ENCODE results near the gene SPINK8.

DNA sequence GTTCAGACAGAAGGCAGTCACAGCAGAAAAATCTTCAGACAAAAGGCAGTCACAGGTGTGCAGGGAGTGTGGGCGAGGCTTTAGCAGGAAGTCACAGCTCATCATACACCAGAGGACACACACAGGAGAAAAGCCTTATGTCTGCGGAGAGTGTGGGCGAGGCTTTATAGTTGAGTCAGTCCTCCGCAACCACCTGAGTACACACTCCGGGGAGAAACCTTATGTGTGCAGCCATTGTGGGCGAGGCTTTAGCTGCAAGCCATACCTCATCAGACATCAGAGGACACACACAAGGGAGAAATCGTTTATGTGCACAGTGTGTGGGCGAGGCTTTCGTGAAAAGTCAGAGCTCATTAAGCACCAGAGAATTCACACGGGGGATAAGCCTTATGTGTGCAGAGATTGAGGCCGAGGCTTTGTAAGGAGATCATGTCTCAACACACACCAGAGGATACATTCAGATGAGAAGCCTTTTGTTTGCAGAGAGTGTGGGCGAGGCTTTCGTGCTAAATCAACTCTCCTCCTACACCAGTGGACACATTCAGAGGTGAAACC lies 65.0 kb downstream of the SPINK8 start:
- TF ChIP-seq RAD21 (IDR thresholded peaks at IDR 0.05; ENCODE audit: low read depth) (no peak), POLR2A (IDR thresholded peaks at IDR 0.05; ENCODE audit: borderline replicate concordance, extremely low read depth, insufficient read depth, insufficient read length) (no peak)
